T-helper 17 cell (primary cell): ENCODE data around the gene MMP14. TPM values are rescaled to one million over a fixed set of nuclear protein-coding genes. Genes with fewer than 3 reads are reported as not detected.
"Not testable (repeated sequence)": the region's sequence is repeated elsewhere in the genome, so short reads cannot be mapped to it uniquely, and the experiment has no call there.

Source experiments
- ATAC-seq: fragments of 150-1000 bp; cut with Tn5 transposase; 2 replicates; pipeline ENCODE4 v1.10.0; 2021; ENCODE audit warnings: mild to moderate bottlenecking, moderate library complexity
- DNase-seq, 3 donors: peaks; one replicate each; pipeline versions ENCODE4 v3.0.0 to v3.0.0-alpha.2; 2020 to 2021
- H3K9me3 ChIP-seq: one replicate; pipeline ENCODE4 v1.7.0; 2013; ENCODE audit warnings: low read length, mild to moderate bottlenecking; ENCODE audit not compliant: control insufficient read depth, poor library complexity, severe bottlenecking
- H3K27ac Mint-ChIP-seq: one replicate; pipeline ENCODE4 v1.8.0; 2022; ENCODE audit warnings: mild to moderate bottlenecking, moderate library complexity, mixed read lengths
- H3K27me3 Mint-ChIP-seq: one replicate; pipeline ENCODE4 v1.8.0; 2022; ENCODE audit warnings: mixed read lengths
- H3K36me3 Mint-ChIP-seq: one replicate; pipeline ENCODE4 v1.8.0; 2022; ENCODE audit warnings: low read depth, mixed read lengths
- H3K4me1 Mint-ChIP-seq: one replicate; pipeline ENCODE4 v1.8.0; 2022; ENCODE audit warnings: mild to moderate bottlenecking, mixed read lengths
- H3K4me3 Mint-ChIP-seq: one replicate; pipeline ENCODE4 v1.8.0; 2022; ENCODE audit warnings: mild to moderate bottlenecking, moderate library complexity, mixed read lengths
- total RNA-seq, 4 donors: library from RNA in 2 of 4; stranded (reverse) in 2 of 4; gene quantifications; one replicate each; pipeline ENCODE4 v1.2.3 and lab custom pipeline; 2022 to 2026

MMP14 gene
- total RNA-seq, 2 donors from 2014 or later = 0.85 to 1.0 TPM

GRCh38 chr14:22802860-22803686 is 33.3 kb upstream of the MMP14 start:
- no peak overlapping the region for H3K4me3 Mint-ChIP-seq

GRCh38 chr14:22803687-22803974 is 32.8 kb upstream of the MMP14 start:
- no peaks in the 10 kb centered on the region for H3K4me1 Mint-ChIP-seq
- no peak for ATAC-seq
- peaks cover 71% of the 10 kb centered on the region for H3K27me3 Mint-ChIP-seq
- DNase-seq = no peak
- H3K9me3 ChIP-seq = no peaks in the 10 kb centered on the region
- no peak overlapping the region for H3K27ac Mint-ChIP-seq
- H3K36me3 Mint-ChIP-seq = peaks cover 23% of the 10 kb centered on the region
- no peak overlapping the region for H3K4me3 Mint-ChIP-seq

More at GRCh38 chr14:22802860-22803686, 33.3 kb upstream of the MMP14 start:
- Mint-ChIP-seq H3K36me3 (peaks cover 23% of the 10 kb centered on the region), H3K27me3 (peaks cover 77% of the 10 kb centered on the region), H3K4me1 (no peaks in the 10 kb centered on the region), H3K27ac (no peak overlapping the region)
- H3K9me3 ChIP-seq = no peaks in the 10 kb centered on the region
- no peak for ATAC-seq
- no peak for DNase-seq

- H3K36me3 Mint-ChIP-seq = peaks cover 15% of the 10 kb centered on the region
- peaks cover 56% of the 10 kb centered on the region for H3K27me3 Mint-ChIP-seq
- not testable (repeated sequence) for H3K4me3 Mint-ChIP-seq, H3K9me3 ChIP-seq, DNase-seq, H3K4me1 Mint-ChIP-seq, ATAC-seq, H3K27ac Mint-ChIP-seq
These were observed 31.1 kb upstream of the MMP14 start for GRCh38 chr14:22805235-22805634.

- no peaks in the 10 kb centered on the region for H3K9me3 ChIP-seq
- H3K4me1 Mint-ChIP-seq = peaks cover 3% of the 10 kb centered on the region
- ATAC-seq (no peak), DNase-seq (no peak)
- no peak overlapping the region for H3K4me3 Mint-ChIP-seq
- H3K36me3 Mint-ChIP-seq = peaks cover 7% of the 10 kb centered on the region
- H3K27me3 Mint-ChIP-seq = peaks cover 36% of the 10 kb centered on the region
- H3K27ac Mint-ChIP-seq = no peak overlapping the region
These were observed 28.8 kb upstream of the MMP14 start for GRCh38 chr14:22807432-22808087.

DNA sequence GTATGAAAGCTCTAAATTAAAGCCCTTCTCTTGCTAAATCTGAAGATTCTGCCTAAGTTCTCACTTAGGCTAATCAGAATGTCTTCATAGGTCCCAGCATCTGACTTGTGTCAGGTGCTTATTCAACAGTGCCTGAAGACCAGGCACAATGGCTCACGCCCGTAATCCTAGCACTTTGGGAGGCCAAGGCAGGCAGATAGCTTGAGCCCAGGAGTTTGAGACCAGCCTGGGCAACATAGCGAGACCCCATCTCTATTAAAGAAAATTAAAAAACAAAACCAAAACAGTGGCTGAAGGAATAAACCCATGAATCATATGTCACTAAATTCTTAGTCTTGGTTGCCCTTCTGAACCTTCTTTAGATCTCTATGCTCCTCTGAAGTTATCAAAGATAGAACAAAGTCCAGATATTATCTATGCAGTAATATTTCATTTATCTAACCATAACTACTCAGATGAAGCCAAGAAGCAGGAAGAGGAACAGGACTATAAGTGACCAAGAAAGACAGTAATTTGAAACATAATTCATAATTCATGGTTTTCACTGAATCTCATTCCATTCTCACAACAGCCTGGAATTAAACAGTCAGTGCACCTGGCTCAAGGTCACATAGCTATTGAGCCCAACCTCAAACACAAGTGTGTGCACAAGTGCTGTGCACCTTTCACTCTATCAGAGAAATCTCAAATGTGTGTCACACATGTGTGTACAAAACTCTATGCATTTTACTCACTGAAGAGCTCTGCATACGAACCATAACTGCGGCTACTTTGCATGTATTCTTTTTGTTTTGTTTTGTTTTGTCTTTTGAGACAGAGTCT is 27.8 kb upstream of the MMP14 start:
- DNase-seq (no peak), ATAC-seq (no peak)
- peaks cover 4% of the 10 kb centered on the region for H3K36me3 Mint-ChIP-seq
- H3K9me3 ChIP-seq = no peaks in the 10 kb centered on the region
- H3K4me3 Mint-ChIP-seq = no peak overlapping the region
- no peak overlapping the region for H3K27ac Mint-ChIP-seq
- H3K27me3 Mint-ChIP-seq = peaks cover 28% of the 10 kb centered on the region
- H3K4me1 Mint-ChIP-seq = peaks cover 3% of the 10 kb centered on the region

DNA sequence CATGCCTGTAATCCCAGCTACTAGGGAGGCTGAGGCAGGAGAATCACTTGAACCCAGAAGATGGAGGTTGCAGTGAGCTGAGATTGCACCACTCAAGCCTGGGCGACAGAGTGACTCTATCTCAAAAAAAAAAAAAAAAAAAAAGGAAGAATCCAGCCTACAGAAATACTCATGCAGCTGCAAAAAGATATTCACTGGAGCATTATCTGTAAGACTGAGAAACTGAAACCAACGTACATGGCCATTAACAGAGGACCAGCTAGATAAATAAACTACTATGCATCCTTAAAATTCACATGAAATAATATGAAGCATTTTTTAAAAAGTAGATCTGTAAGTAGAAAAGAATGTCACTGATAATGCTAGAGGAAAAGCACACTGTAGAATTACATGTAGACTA is 24.7 kb upstream of the MMP14 start:
- Mint-ChIP-seq H3K36me3 (peaks cover 4% of the 10 kb centered on the region), H3K4me3 (no peak overlapping the region), H3K27me3 (peaks cover 9% of the 10 kb centered on the region), H3K4me1 (peaks cover 10% of the 10 kb centered on the region), H3K27ac (no peak overlapping the region)
- DNase-seq (no peak), ATAC-seq (peak; percentile 21)
- H3K9me3 ChIP-seq = no peaks in the 10 kb centered on the region

- peaks cover 10% of the 10 kb centered on the region for H3K4me1 Mint-ChIP-seq
- DNase-seq (no peak), ATAC-seq (no peak)
- no peak overlapping the region for H3K27ac Mint-ChIP-seq
- H3K27me3 Mint-ChIP-seq = peaks cover 2% of the 10 kb centered on the region
- H3K9me3 ChIP-seq = no peaks in the 10 kb centered on the region
- no peak overlapping the region for H3K4me3 Mint-ChIP-seq
- H3K36me3 Mint-ChIP-seq = no peaks in the 10 kb centered on the region
These were observed 23.6 kb upstream of the MMP14 start for GRCh38 chr14:22812744-22813143.

GRCh38 chr14:22813145-22813544 is 23.2 kb upstream of the MMP14 start:
- peaks cover 10% of the 10 kb centered on the region for H3K4me1 Mint-ChIP-seq
- ATAC-seq (no peak), DNase-seq (no peak)
- no peaks in the 10 kb centered on the region for H3K9me3 ChIP-seq
- no peak overlapping the region for H3K27ac Mint-ChIP-seq
- H3K36me3 Mint-ChIP-seq = no peaks in the 10 kb centered on the region
- H3K4me3 Mint-ChIP-seq = no peak overlapping the region
- H3K27me3 Mint-ChIP-seq = no peaks in the 10 kb centered on the region

GRCh38 chr14:22814373-22814772 is 22.0 kb upstream of the MMP14 start:
- Mint-ChIP-seq H3K4me1 (peaks cover 10% of the 10 kb centered on the region), H3K4me3 (no peak overlapping the region), H3K27ac (no peak overlapping the region), H3K27me3 (no peaks in the 10 kb centered on the region), H3K36me3 (no peaks in the 10 kb centered on the region)
- no peak for ATAC-seq
- no peaks in the 10 kb centered on the region for H3K9me3 ChIP-seq
- no peak for DNase-seq

DNA sequence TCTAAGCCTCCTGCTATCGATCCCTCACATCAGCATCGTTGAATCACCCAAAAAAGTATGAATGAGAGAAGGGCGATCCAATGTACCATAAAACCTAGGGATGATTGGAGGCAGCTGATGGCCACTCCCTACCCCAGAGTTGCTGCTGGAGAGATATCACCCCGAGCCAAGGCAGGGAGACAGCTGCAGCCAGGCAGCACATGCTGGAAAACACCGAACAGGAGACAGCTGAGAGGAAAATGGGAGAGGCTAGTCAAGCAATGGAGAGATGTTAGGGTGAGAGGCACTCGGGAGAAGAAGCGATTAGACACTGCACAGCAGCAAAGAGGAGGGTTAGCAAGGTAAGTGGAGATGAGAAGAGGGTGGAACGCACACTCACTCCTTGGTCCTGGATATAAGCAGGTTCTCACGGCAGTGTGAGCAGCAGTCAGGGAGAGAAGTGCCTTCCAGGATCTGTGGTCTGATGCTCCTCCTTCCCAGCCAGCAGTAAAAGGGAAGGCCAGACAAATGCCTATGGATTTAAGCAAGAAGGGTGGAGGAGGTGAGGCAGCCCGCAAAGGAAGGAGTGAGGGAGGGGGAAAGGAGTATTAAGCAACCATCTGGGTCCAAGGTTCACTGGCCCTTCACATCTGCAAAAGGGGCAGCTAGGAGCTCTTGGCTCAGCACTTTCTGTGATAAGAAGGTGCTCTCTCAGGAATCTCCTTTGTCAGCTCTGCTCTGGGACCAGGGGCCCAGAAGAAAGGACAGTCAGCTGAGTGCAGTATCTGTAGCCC is 21.3 kb upstream of the MMP14 start, which contains the start of gene SLC7A7:
TSS of gene SLC7A7 (minus strand) at position 495 of the 773 bp plus-strand sequence. CDS start 2,037 bp downstream, outside the sequence.
- H3K9me3 ChIP-seq = no peaks in the 10 kb centered on the region
- Mint-ChIP-seq H3K36me3 (no peaks in the 10 kb centered on the region), H3K27ac (no peak within 1 kb of the TSS), H3K27me3 (no peaks in the 10 kb centered on the region), H3K4me1 (peaks cover 11% of the 10 kb centered on the region), H3K4me3 (peak within 1 kb of the TSS; percentile 52)
- ATAC-seq = no peak
- DNase-seq = no peak

GRCh38 chr14:22819151-22819988 is 17.0 kb upstream of the MMP14 start:
- H3K4me3 Mint-ChIP-seq = no peak overlapping the region
- peaks cover 12% of the 10 kb centered on the region for H3K4me1 Mint-ChIP-seq

DNA sequence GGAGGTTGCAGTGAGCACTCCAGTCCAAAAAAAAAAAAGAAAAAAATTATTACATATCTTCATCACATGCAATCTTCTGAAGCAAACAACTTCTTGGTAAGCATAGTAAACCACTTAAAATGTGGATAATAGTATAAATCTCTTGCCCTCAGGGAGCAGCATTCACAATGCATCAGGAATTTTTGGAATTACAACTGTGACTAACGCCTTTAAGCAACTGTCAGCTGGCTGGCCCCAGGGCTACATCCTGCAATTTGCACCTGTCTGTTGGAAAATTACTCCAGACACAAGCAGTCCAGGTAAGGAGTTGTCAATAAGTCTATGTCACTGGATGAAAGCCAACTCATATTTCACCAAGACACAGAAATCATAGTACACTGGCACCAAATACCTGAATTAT is 15.7 kb upstream of the MMP14 start:
- peaks cover 14% of the 10 kb centered on the region for H3K4me1 Mint-ChIP-seq

More at GRCh38 chr14:22819151-22819988, 17.0 kb upstream of the MMP14 start:
- ATAC-seq (no peak), DNase-seq (no peak)
- Mint-ChIP-seq H3K36me3 (no peaks in the 10 kb centered on the region), H3K27ac (peak overlapping the region; percentile 53), H3K27me3 (peaks cover 7% of the 10 kb centered on the region)
- no peaks in the 10 kb centered on the region for H3K9me3 ChIP-seq

More for the DNA sequence above, 15.7 kb upstream of the MMP14 start:
- no peak for DNase-seq
- Mint-ChIP-seq H3K27me3 (peaks cover 10% of the 10 kb centered on the region), H3K27ac (no peak overlapping the region), H3K4me3 (no peak overlapping the region), H3K36me3 (peaks cover 2% of the 10 kb centered on the region)
- H3K9me3 ChIP-seq = no peaks in the 10 kb centered on the region
- ATAC-seq = no peak
